ENCODE results near the gene MTG2.

- TF ChIP-seq CTCF (IDR thresholded peaks at IDR 0.05; ENCODE audit: low read depth, low read length, poor library complexity, severe bottlenecking) (no peak), EZH2phosphoT487 (IDR thresholded peaks at IDR 0.05; ENCODE audit: borderline replicate concordance, low read length) (no peak)
These were observed 38.6 kb upstream of the MTG2 start for GRCh38 chr20:62143957-62144825.
